HG03139 (cell line): Measurements from ENCODE around the gene ADAM15.

ENCODE experiments used
- ATAC-seq: cut with Tn5 transposase; IDR thresholded peaks from one replicate; pipeline ENCODE4 v1.9.1; 2021; ENCODE audit not compliant: unreplicated experiment

ADAM15 gene

DNA sequence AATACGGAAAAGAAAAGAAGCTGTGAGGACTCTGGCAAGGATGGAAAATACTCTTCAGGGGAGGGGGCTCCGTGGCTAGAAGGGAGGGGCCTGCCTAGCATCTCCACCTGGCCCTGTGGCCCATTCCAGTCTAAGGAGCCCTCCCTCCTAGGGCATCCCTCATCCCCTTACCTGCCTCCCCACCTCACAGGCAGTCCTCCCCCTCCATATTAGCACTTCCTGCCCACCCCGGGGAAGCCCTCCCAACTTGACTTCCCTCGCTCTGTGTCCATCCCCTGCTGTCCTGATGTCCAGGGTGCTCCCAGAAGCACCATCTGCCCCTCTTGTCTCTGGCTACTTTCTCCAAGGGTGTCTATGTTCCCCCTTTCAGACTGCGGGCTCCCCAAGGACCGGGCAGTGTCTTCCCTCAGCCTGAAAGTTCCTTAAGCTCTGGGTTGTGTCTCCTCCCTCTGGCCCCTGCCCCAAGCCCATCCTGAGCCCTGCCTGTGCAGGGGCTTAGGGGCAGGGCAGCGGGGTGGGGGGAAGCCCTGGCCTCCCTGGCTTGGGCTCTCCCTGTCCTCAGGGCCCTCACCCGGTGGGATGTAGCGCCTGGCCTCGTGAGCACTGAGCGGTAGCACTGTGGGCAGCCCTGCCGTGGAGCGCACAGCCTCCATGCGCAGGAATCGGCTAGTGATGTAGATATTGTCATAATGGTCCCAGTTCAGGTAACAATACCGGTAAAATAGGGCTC lies 21.4 kb upstream of the ADAM15 start:
- no peak for ATAC-seq

GRCh38 chr1:155030243-155030795 lies 20.8 kb upstream of the ADAM15 start:
- ATAC-seq, result no peak

- no peak for ATAC-seq
Measured at GRCh38 chr1:155030899-155031298, 20.2 kb upstream of the ADAM15 start.

GRCh38 chr1:155032886-155033285 lies 18.2 kb upstream of the ADAM15 start:
- no peak for ATAC-seq

- no peak for ATAC-seq
Measured at GRCh38 chr1:155033524-155033923, 17.6 kb upstream of the ADAM15 start, which contains the start of the genes DCST1 and DCST2. Gene DCST1 (plus strand): TSS chr1:155033824. CDS start chr1:155034037, 213 bp downstream. Gene DCST2 (minus strand): TSS chr1:155033781. CDS start chr1:155033701, 80 bp downstream.

DNA sequence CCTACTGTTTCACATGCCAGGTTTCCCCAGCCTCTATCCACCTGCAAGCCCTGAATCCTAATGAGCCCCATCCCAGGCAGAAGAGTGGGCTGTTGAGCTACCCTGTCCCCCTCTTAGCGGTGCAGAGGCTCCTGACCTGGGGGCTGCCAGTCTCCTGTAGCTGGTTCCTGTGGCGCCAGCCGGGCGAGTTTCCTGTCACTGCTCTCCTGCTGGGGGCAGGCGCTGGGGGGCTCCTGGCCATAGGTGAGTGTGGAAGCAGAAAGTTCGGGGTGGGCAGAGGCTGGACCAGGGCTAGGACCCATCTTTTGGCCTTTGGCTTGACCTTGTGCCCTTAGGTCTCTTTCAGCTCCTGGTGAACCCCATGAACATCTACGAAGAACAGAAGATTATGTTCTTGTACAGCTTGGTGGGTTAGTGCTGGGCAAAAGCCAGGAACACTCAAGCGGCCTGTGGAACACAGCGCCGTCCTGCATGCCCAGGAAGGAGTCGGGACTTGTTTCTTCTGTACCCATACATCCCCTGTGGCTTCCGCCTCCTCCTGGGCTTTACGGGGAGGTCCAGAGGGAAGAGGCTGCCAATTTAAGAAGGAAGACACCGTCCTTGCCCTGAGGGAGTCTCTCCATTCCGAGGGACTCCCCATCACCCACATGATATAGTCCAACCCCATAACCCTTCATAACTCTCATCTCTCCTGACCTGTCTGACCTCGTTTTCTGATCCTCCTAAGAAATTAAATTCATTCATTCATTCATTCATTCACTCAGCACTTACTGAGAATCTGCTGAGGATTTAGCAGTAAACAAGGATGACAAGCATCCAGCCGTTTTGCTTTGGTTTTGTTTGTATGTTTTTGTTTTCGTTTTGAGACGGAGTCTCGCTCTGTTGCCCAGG lies 16.6 kb upstream of the ADAM15 start:
- no peak for ATAC-seq

DNA sequence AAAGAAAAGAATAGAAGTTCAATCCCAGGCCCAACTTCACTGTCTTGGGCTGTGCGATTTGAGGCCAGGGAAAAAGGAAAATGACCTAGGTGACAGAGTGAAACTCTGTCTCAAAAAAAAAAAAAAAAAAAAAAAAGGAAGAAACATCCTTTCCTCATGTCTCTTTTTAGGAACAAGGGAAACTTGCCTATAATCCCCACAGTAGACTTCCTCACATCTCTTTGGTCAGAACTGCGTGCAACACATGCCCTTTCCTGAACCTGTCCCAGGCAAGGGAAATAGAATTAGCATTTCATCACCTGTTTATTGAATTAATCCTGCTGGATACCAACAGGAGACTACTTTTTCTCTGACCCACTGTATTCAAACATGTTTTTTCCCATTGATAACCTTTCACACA lies 15.2 kb upstream of the ADAM15 start:
- ATAC-seq, result no peak

GRCh38 chr1:155037043-155037442 lies 14.1 kb upstream of the ADAM15 start:
- ATAC-seq, result no peak

- no peak for ATAC-seq
Measured at GRCh38 chr1:155037851-155038441, 13.2 kb upstream of the ADAM15 start.

- no peak for ATAC-seq
Measured at GRCh38 chr1:155038602-155039307, 12.4 kb upstream of the ADAM15 start.

GRCh38 chr1:155039308-155039669 lies 11.8 kb upstream of the ADAM15 start:
- no peak for ATAC-seq

DNA sequence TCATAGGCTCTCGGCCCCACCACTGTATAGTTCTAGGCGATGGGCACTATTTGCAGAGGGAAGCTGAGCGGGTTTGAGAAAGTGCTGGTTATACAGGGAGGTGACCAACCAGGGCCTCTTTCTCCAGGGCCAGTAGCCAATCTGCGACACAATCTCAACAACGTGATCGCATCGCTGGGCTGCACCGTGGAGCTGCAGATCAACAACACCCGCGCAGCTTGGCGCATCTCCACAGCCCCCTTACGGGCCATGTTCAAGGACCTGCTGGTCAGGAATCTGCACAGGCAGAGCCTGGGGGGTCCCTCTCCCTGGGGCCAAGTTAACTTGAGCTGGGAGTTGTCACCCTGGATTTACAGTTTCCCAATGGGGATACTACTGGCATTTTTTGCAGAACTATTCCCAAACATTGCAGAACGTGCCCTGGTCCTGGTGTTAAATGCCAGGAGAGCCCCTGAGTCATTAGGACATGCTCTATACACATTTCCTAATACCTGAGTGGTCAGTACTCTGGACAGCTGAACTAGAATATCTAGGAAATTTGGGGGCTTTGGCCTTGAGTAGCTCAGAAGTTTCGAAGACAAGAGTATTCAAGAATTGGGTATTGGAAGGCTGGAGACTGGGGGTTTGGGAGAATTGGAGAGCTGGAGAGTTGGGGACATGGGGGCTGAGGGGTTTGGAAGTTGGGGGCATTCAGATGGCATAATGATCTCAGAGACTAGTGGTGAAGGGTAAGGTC lies 10.6 kb upstream of the ADAM15 start:
- ATAC-seq, result no peak

- no peak for ATAC-seq
Measured at GRCh38 chr1:155042789-155043188, 8.3 kb upstream of the ADAM15 start.

DNA sequence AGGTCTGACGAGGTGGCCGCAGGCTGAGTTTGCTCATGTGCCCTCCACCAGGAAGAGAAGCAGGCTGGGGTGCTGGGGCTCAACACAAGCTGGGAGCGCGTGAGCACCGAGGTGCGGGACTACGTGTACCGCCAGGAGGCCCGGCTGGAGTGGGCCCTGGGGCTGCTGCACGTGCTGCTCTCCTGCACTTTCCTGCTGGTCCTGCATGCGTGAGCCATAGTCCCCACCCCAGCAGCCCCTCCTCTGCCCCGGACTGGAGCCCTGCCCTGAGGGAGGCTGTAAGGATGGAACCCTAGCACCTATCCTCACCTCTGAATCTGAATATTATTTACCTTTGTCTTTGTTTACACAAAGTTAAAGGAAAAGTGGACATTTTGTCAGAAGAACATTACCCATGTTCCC lies 7.8 kb upstream of the ADAM15 start:
- ATAC-seq, result no peak

GRCh38 chr1:155043793-155044192 lies 7.3 kb upstream of the ADAM15 start:
- no peak for ATAC-seq

DNA sequence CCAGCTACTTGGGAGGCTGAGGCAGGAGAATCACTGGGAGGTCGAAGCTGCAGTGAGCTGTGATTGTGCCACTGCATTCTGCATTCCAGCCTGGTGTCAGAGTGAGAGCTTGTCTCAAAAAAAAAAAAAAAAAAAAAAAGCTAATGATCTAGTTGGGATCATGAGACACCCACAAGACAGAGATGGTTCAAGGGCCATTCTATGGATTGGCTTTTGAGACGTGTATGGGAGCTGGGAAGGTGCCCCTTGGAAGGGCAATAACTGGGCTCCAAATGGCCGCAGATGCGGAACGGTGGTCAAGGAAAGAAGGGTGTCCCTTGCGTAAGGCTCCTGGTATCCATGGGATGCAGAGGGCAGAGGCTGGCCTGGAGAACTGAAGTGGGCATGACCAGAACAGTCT lies 6.8 kb upstream of the ADAM15 start:
- ATAC-seq, result no peak

GRCh38 chr1:155044812-155045657 lies 6.1 kb upstream of the ADAM15 start:
- no peak for ATAC-seq

GRCh38 chr1:155048449-155049334 lies 2.4 kb upstream of the ADAM15 start:
- ATAC-seq, result no peak
